A673 (cell line): ENCODE results near the gene GAS2L3.

Experiments
- EZH2 ChIP-seq: fragments of 200-600 bp; sonication (generic); IDR thresholded peaks from 2 replicates; pipeline ENCODE4 v1.6.1; 2017; ENCODE audit warnings: borderline replicate concordance, low read depth, mild to moderate bottlenecking, mixed read lengths, antibody characterized with exemption, low read length; ENCODE audit not compliant: poor library complexity, severe bottlenecking
- TF ChIP-seq, protein P1 (sequence below): fragments of 300-800, 200-600 bp; sonication (generic); conservative IDR thresholded peaks from 2 replicates; pipeline ENCODE4 v1.5.1; 2017; ENCODE audit warnings: low read depth, mild to moderate bottlenecking, antibody characterized with exemption, low read length, moderate library complexity, mixed read lengths

DNA sequence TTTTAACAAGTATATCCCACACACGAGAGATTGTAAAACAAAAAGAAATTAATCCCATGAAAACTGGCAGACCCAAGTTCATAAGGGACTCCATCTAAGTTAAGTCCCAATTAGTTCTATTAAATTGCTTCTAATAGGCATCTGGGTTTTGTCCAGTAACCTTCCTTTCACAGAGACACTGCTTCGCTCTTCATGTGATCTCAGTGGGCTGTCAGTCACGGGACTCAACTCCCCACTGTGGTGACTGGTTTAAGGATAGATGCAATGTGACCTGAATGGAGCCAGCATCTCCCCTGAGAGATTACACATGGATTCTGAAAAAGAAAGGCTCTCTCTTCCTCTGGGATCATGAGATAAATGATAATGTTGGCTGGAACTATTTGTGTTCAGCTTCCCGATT lies 96.4 kb downstream of the GAS2L3 start:
- TF ChIP-seq, protein P1, sequence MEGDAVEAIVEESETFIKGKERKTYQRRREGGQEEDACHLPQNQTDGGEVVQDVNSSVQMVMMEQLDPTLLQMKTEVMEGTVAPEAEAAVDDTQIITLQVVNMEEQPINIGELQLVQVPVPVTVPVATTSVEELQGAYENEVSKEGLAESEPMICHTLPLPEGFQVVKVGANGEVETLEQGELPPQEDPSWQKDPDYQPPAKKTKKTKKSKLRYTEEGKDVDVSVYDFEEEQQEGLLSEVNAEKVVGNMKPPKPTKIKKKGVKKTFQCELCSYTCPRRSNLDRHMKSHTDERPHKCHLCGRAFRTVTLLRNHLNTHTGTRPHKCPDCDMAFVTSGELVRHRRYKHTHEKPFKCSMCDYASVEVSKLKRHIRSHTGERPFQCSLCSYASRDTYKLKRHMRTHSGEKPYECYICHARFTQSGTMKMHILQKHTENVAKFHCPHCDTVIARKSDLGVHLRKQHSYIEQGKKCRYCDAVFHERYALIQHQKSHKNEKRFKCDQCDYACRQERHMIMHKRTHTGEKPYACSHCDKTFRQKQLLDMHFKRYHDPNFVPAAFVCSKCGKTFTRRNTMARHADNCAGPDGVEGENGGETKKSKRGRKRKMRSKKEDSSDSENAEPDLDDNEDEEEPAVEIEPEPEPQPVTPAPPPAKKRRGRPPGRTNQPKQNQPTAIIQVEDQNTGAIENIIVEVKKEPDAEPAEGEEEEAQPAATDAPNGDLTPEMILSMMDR = no peak
- TF ChIP-seq EZH2 = no peak
